ENCODE results near the gene TBC1D12. TPM values are rescaled to one million over a fixed set of nuclear protein-coding genes. Genes with fewer than 3 reads are reported as not detected.

Gene TBC1D12
- polyA plus RNA-seq, 1 donor: 10.7 TPM

- DNase-seq: no peak
These were observed 5.3 kb downstream of the TBC1D12 start for GRCh38 chr10:94407668-94408067.

DNA sequence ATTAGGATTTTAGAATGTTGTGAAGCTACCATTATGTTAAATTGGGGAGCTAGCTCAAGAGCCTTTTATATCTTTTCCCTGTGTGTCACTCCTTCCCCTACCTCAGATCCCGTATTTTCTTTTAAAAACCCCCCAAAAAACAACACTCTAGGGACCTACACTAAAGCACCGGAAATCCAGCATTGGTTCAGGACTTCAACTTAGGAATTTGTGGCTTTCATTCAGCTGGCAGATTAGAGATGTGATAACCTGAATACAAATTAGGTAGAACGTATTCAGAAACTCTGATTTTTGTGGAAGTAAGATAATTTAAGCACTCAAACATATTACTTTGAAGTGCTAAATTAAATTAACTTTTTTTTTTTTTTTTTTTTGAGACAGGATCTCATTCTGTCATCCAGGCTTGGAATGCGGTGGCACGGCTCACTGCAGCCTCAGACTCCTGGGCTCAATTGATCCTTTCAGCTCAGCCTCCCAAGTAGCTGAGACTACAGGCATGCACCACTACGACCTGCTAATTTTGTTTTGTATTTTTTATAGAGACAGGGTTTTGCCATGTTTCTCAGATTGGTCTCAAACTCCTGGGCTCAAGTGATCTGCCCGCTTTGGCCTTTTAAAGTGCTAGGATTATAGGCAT is 6.8 kb downstream of the TBC1D12 start:
- no peak for DNase-seq

DNA sequence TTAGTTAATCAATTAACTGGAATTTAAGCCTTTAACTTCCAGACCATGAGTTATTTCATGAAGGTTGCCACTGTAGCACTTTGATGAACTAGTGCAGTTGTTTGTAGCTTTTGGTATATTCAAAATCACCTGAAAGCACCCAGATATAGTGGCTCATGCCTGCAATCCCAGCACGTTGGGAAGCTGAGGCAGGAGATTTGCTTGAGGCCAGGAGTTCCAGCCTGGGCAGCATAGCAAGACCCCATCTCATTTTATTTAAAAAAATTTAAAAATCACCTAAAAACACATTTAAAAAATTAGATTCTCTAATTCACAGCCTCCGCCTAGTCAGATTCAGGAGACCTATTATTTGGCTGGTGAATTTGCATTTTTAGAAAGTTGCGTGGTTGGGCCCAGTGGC is 9.0 kb downstream of the TBC1D12 start:
- no peak for DNase-seq

GRCh38 chr10:94412449-94412848 is 10.1 kb downstream of the TBC1D12 start:
- no peak for DNase-seq

DNA sequence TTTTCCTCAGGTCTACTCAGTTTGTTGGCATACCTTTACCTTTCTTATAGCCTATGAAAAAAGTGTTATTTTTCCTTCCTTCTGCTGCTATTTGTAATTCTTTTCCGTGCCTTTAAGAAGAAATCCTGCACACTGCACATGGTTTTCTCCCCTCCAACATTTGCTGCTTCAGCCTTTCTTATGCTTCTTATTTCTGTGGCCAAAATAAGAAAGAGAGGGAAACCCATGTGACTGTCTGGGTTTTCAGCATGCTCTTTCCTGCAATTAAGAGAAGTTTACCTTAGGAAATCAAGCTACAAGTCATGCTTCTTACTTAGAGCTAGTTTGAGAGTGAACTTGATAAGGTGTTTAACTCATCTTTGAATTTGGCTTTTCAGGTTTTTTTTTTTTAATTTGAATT is 11.0 kb downstream of the TBC1D12 start:
- no peak for DNase-seq

DNA sequence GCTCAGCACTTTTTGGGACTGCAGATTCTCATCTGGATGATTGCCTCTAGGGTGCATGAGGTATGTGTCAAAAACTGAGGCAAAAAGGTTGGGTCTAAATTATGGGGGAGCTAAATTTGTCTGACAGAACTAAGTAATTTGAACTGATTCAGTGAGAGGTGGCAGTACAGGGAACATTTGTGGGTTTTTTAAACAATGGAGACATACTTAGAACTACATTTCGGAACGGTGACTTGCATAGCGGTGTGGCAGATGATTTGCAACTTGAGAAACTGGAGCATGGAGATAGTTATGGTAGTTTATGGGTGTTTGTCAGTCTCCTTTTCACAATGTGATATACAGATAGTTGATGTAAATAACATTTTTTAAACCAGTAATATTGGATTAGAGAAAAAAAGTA is 14.6 kb downstream of the TBC1D12 start:
- DNase-seq: no peak

DNA sequence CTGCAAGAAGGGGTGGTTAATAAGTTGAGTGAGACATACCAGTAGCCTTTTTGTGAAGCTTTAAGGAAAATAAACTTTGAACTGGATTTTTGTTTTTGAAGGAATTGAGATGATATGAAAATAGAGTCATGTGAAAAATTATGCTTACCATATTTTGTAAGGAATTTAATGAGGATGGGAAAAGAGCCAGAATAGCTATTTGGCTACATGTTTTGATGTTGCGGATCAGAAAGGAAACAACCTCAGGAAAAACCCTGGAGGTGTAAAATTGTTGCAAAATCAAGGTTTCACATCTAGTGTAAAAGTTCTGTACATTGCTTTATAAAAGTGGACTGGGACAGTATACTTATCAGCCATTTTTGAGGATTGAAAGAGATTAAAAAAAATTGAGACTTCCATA is 15.0 kb downstream of the TBC1D12 start:
- no peak for DNase-seq

DNA sequence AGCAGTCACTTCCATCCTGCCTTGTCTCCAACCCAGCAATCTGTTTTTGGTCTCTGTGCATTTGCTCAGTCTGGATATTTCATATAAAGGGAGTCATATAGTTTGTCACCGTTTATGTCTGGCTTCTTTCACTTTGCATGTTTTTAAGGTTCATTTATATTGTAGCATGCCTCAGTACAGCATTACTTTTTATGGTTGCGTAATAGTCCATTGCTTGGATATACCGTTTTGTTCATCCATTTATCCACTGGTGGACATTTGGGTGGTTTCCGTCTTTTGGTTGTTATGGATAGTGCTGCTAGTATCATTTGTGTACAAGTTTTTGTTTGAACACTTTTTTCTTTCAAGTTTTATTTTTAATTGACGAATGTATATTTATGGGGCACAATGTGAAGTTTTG is 18.2 kb downstream of the TBC1D12 start:
- no peak for DNase-seq

GRCh38 chr10:94420998-94421528 is 18.7 kb downstream of the TBC1D12 start:
- no peak for DNase-seq

DNA sequence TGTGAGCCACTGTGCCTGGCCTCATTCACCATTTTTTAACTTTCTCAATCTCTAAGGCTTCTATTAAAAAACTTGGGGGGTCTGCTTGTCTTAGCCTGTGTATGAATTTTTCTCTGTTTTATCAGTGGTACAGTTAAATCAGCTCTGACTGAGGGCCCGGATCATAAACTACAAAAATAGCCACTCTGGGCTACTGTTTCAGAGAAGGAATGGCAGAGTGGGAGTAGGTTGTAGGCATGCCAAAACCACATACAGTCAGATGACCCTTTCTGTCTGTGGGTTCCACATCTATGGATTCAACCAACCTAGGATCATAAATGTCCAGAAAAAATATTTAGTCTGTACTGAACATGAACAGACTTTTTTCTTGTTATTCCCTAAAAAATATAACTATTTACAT is 21.3 kb downstream of the TBC1D12 start:
- no peak for DNase-seq

- DNase-seq: no peak
These were observed 22.5 kb downstream of the TBC1D12 start for GRCh38 chr10:94424714-94425337.

DNA sequence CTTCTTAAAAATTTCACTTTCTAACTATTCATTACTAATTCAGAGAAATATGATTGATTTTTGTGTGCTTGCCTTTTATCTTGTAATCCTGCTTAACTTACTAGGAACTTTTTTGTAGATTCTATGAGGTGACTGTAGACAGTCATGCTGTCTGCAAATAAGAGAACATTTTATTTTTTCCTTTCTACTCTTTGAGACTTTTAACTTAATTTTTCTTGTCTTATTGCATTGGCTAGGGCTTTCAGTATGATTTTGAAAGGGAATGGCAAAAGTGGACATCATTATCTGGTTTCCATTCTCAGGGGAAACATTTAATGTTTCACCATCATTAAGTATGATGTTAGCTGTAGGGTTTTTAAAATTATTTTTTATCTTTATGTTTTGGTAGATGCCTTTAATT is 23.6 kb downstream of the TBC1D12 start:
- no peak for DNase-seq

DNA sequence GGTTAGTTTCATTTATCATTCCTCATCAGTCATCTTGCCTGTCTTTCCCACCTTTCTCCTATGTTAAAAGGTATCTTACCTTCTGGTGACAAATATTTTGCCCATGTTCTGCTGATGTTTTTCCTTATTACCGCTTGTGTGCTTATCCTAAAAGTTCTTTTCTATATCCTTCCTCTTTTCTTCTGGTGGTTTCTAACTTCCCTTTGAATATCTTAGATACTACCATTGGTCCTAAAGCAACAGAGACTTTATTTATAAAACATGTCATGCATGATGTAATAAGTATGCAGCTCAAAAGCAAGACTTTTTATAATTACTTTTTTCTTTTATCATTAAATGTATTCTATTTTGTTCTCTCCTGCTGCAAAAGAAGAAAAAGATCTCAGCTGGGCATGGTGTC is 24.8 kb downstream of the TBC1D12 start:
- no peak for DNase-seq

DNA sequence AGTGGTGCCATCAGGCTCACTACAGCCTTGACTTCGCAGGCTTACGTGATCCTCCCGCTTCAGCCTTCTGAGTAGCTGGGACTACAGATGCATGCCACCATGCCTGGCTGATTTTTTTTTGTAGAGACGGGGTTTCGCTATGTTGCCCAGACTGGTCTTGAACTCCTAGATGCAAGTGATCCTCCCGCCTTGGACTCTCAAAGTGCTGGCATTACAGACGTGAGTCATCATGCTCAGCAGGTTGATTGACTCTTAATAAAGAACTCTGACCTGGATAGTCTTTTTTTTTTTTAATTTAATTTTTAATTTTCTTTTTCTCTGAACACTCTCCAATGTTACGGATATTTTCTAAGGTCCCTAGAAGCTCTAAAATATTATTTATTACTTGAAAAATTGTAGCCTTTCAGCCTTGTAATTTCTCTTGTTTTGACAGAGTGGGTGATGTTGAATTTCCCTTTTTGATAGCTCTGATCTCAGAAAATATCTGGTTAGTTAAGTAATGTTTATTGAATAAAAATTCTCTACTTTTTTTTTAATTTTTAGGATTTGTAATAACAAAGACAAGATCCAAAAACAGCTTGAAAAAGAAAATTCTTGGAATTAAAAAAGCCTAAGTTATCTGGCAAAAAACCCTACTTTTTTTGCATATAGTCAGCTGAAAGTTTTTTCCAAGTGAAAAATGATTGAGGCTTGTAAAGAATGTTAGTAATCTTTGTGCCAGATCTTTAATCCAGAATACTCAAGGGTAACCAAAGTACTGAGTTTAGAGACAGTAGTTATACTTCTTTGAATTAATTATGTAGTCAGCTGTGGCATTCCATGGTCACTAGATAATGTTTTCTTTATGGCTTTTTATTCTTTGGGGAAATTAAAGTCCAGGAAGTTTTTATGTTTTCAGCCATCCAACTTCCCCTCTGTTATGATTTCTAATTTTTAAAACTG is 26.7 kb downstream of the TBC1D12 start:
- peak; percentile 56 for DNase-seq

DNA sequence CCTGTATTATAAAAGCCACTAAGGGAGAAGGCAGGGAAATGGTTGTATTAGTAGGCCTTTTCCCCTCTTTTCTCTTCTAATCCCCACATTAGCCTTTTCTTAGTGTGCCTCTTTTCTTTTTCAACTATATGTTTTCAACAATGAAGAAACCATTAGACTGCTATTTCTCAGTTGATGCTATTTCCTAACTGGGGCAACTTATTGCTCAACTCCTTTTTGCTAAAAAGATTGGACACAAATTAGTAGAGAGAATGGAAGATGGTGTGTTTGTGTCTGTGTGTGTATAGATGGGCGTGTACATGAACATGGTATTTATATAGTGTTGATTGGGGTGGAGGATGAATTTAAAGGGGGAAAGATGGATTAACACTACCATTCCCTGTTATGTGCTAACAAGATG is 28.4 kb downstream of the TBC1D12 start:
- DNase-seq: no peak

GRCh38 chr10:94432443-94432842 is 30.1 kb downstream of the TBC1D12 start:
- DNase-seq: no peak

GRCh38 chr10:94439275-94439861 is 37.0 kb downstream of the TBC1D12 start:
- peak; percentile 11 for DNase-seq

GRCh38 chr10:94440096-94440495 is 37.8 kb downstream of the TBC1D12 start:
- no peak for DNase-seq

DNA sequence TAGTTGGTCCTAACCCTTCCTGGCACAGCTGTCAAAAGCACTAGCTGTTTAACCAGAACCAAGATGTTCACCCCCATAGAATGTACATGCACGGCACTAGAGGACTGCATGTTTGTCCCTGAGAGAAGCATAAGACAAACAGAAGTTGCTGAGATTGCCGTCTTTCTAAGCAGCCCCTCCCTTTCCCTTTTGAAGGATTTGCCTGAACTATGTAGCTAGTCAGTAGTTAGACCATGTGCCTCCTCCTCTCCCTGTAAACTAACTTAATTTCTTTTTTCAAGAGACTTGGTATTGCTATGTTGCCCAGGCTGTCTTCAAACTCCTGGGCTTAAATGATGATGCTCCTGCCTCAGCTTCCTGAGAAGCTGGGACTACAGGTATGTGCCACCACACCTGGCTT is 40.7 kb downstream of the TBC1D12 start:
- DNase-seq: no peak

- no peak for DNase-seq
These were observed 41.2 kb downstream of the TBC1D12 start for GRCh38 chr10:94443549-94443948.

- no peak for DNase-seq
These were observed 48.4 kb downstream of the TBC1D12 start for GRCh38 chr10:94450782-94451181.

- no peak for DNase-seq
These were observed 49.7 kb downstream of the TBC1D12 start for GRCh38 chr10:94451883-94452519.

Measured in hindlimb muscle (tissue), 1 donor.